Measurements from ENCODE around the gene CXXC1. TPM values are rescaled to one million over a fixed set of nuclear protein-coding genes. Genes with fewer than 3 reads are reported as not detected.

CXXC1 gene
- total RNA-seq = 31.4 and 34.5 TPM in 2 replicates

DNA sequence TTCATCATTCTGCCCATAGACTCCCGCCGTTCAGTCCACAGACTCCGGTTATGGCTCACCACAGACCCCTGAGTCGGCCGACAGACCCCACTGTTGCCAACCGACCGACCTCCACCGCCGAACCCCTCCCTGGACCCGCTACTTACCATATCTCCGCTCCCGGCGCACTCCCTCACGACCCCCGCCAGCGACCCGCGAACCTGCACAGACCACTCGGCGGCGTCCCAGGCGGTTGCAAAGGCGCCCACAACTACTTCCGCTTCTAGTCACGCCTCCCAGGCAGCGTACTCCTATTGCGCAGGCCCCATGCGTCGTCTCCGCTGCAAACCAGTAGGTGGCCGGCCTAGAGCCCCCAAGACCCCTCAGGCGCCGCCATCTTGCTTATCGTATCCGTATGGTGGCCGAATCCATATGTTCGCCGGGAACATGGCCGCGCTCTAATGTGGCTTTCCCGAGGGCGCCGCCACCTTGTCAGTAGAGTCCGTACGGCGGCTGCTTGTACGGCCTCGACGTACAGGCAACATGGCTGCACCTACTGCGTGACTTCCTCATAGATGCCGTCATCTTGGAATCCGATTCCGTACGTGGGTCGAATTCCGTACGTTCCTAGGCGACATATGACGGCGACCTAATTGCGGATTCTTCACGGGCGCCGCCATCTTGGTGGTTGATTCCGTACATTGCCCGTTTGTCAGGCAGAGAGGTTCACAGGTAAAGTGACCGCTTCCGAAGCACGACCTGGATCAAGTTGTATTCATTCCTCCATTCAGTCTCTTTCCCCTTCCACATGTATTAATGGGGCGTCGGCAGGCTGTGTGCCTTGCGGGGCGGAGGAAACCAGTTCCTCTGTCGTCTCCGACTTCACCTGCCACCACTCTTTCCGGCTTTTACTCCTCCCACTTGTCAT, at the start of gene CXXC1:
Gene CXXC1, minus strand, starts transcription at position 252 of the 907 bp plus-strand sequence. Its CDS starts 103 bp downstream, at position 149.

DNA sequence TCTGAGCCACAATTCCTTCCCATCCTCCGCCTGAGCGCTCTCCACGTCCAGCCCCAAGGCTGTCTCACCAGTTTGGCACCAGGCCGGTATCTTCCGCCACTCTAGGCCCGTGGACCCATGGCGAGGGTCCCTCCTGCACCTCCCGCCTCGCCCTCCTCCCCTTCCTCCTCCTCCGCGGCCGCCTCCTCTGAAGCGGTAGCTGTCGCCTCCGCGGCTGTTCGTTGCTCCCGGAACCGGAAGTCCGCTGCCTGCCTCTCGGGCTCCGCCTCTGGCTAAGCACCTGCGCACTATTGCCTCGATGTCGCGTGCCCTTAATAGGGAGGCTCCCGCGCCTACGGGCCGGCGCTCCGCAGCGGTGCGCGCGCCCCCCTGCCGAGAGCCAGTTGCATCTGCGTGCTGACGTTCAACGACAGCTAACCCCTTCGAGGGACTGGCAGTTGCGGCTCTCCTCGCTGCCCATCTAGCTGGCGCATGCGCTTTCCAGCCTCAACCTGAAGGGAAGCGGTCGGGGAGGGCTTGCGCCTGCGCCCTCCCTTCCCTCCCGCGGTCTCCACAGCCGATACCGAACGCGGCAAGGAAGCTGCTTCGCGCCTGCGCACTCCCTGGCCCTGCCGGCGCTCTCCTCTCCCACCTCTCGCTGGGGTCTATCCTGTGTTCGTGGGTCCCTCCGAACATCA, 6.1 kb downstream of the CXXC1 start, which contains the start of gene MBD1:
Gene MBD1, minus strand, starts transcription at position 229 of the 677 bp plus-strand sequence. CDS start 1,531 bp downstream, outside the sequence.

DNA sequence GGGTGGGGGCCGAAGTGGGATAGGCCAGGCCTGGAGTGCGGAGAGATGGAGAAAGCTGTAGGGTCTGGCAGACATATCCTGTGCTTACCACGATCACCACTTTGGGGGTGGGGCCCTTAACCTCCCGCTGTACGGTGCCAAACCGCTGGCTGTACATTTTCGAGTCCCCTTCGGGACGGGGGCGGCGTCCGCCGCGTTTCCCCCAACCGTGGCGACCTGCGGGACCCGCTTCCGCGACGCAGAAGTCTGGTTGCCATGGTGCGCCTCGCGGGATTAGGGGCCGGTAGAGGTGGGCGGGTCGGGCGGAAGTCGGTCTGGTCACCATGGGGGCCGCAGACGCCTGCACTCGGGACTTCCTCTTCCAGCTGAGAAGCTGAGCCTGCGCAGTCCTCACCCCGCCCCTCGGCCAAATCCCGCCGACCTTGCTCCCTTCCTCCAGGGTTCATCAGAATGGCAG, 21.2 kb downstream of the CXXC1 start, which contains the start of gene CFAP53:
Gene CFAP53, minus strand, starts transcription at position 248 of the 457 bp plus-strand sequence. Its CDS starts 91 bp downstream, at position 157.

Other genes with a start within 250 kb of the CXXC1 start
- 0.06 and 0.13 TPM in 2 replicates for gene MYO5B, start 92.5 kb downstream of the CXXC1 start, total RNA-seq
- gene CFAP53, start 21.2 kb downstream of the CXXC1 start, total RNA-seq = 0.37 and 0.53 TPM in 2 replicates
- gene MBD1, start 6.2 kb downstream of the CXXC1 start, total RNA-seq = 49.9 and 51.2 TPM in 2 replicates
- gene SKA1, start 87.4 kb upstream of the CXXC1 start, total RNA-seq = 8.0 and 12.7 TPM in 2 replicates